ENCODE results near the gene TTBK1.

GRCh38 chr6:43269273-43270007 is 26.2 kb downstream of the TTBK1 start:
- no peak for TF ChIP-seq CTCF (IDR thresholded peaks at IDR 0.05)
- TF ChIP-seq EZH2 (IDR thresholded peaks at IDR 0.05), result no peak

All from neural progenitor cell (in vitro differentiated cells).